H1 (cell line): ENCODE results near the gene ZNF674. TPM values are rescaled to one million over a fixed set of nuclear protein-coding genes. Genes with fewer than 3 reads are reported as not detected.

Source experiments
- CHD1 ChIP-seq: IDR thresholded peaks from 2 replicates; pipeline ENCODE4 v1.6.1; 2012; ENCODE audit warnings: low read depth, low read length, improper control_type of control experiment
- NANOG ChIP-seq: IDR thresholded peaks from 2 replicates; pipeline ENCODE4 v1.6.1; 2011; ENCODE audit warnings: low read length, low read depth, mild to moderate bottlenecking, inconsistent platforms; ENCODE audit not compliant: insufficient read depth, poor library complexity, severe bottlenecking
- polyA plus RNA-seq, 7 experiments: library from polyadenylated mRNA; depleted of rRNA in 3 of 7; stranded (reverse) in 5 of 7; unstranded in 2 of 7; fragments of >200 nt in 5 of 7; fragments of 200-250 nt in 2 of 7; gene quantifications; 1 replicate in 5 of 7; 2 replicates in 1 of 7; 4 replicates in 1 of 7; pipeline versions ENCODE4 v1.2.1 to v1.2.3, GENCODE V29; 2011 to 2013; ENCODE audit warnings: missing spikeins in 2 of 7, mixed read lengths in 2 of 7
- total RNA-seq: library from RNA; stranded (reverse); fragmentation: NEBNext Ultra II Directional; extraction: Animal tissue kit (Norgen Biotek cat#: 25700); gene quantifications from 2 replicates; pipeline ENCODE4 v1.2.1, GENCODE V29; 2021

The ZNF674 gene
- total and polyA plus RNA-seq, 2 of the 8 experiments (the other 6 are each of a cell fraction or from before 2014, with no cell fraction given) = 2.0 to 7.4 TPM

- TF ChIP-seq NANOG (no peak), CHD1 (no peak)
Observed at GRCh38 chrX:46580613-46581012, 35.4 kb upstream of the ZNF674 start (continued).
